HepG2 (cell line): Measurements from ENCODE around the gene PLXND1. TPM values are rescaled to one million over a fixed set of nuclear protein-coding genes. Genes with fewer than 3 reads are reported as not detected.
A peak's percentile ranks its signal among the peaks of the same experiment; 100 is the strongest.

Experiments
- ARNT ChIP-seq: fragments of 450-650 bp; IDR thresholded peaks from 2 replicates; pipeline ENCODE4 v1.6.1; 2017
- ATF1 ChIP-seq: IDR thresholded peaks from 2 replicates; pipeline ENCODE4 v1.6.1; 2016; ENCODE audit warnings: mild to moderate bottlenecking, control low read depth
- CAMTA2 ChIP-seq: sonication (generic); formaldehyde crosslinking; IDR thresholded peaks from 2 replicates; pipeline ENCODE4 v1.4.0; 2020; ENCODE audit warnings: mild to moderate bottlenecking, missing genetic modification reagents, borderline replicate concordance
- FIP1L1 ChIP-seq: fragments of 200-400 bp; formaldehyde crosslinking; IDR thresholded peaks from 2 replicates; pipeline ENCODE4 v1.6.1; 2018; ENCODE audit warnings: low read depth, mild to moderate bottlenecking, low read length, moderate library complexity, borderline replicate concordance; ENCODE audit not compliant: insufficient read depth
- FOSL2 ChIP-seq: sonication (generic); formaldehyde crosslinking; IDR thresholded peaks from 2 replicates; pipeline ENCODE4 v1.4.0; 2020; ENCODE audit warnings: missing genetic modification reagents
- GPN1 ChIP-seq: sonication (generic); formaldehyde crosslinking; IDR thresholded peaks from 2 replicates; pipeline ENCODE4 v1.5.1; 2020; ENCODE audit warnings: missing genetic modification reagents, borderline replicate concordance
- MAF1 ChIP-seq: sonication (generic); formaldehyde crosslinking; IDR thresholded peaks from 2 replicates; pipeline ENCODE4 v1.5.0; 2020; ENCODE audit warnings: missing genetic modification reagents, borderline replicate concordance
- NPAS2 ChIP-seq: sonication (generic); formaldehyde crosslinking; IDR thresholded peaks from 2 replicates; pipeline ENCODE4 v1.8.0; 2022; ENCODE audit warnings: mild to moderate bottlenecking, missing genetic modification reagents, borderline replicate concordance
- SRF ChIP-seq: IDR thresholded peaks from 2 replicates; pipeline ENCODE4 v1.6.1; 2011; ENCODE audit warnings: mild to moderate bottlenecking, low read depth, low read length, moderate library complexity
- TARDBP ChIP-seq: sonication (generic); formaldehyde crosslinking; IDR thresholded peaks from 2 replicates; pipeline ENCODE4 v1.8.0; 2022; ENCODE audit warnings: mild to moderate bottlenecking, missing genetic modification reagents
- ZBTB42 ChIP-seq: sonication (generic); formaldehyde crosslinking; IDR thresholded peaks from 2 replicates; pipeline ENCODE4 v1.5.0; 2020; ENCODE audit warnings: mild to moderate bottlenecking, missing genetic modification reagents
- ZKSCAN8 ChIP-seq: IDR thresholded peaks from 2 replicates; pipeline ENCODE4 v1.6.1; 2016; ENCODE audit warnings: borderline replicate concordance, missing genetic modification reagents, missing compliant biosample characterization
- ZNF318 ChIP-seq: sonication (generic); formaldehyde crosslinking; IDR thresholded peaks from 2 replicates; pipeline ENCODE4 v1.4.0; 2020; ENCODE audit warnings: mild to moderate bottlenecking, missing genetic modification reagents
- ZNF329 ChIP-seq: sonication (generic); formaldehyde crosslinking; IDR thresholded peaks from 2 replicates; pipeline ENCODE4 v1.9.0; 2021; ENCODE audit warnings: low read depth, mild to moderate bottlenecking, missing genetic modification reagents
- ZNF563 ChIP-seq: sonication (generic); formaldehyde crosslinking; IDR thresholded peaks from 2 replicates; pipeline ENCODE4 v1.8.0; 2022; ENCODE audit warnings: mild to moderate bottlenecking, moderate library complexity, missing genetic modification reagents
- ZSCAN30 ChIP-seq: sonication (generic); formaldehyde crosslinking; IDR thresholded peaks from 2 replicates; pipeline ENCODE4 v1.5.0; 2020; ENCODE audit warnings: mild to moderate bottlenecking, missing genetic modification reagents
- polyA plus RNA-seq, 8 experiments: library from polyadenylated mRNA; depleted of rRNA in 3 of 8; stranded (reverse) in 7 of 8; unstranded in 1 of 8; fragments of >200 nt; fragmentation: Illumina TruSeq in 4 of 8; extraction: Trizol in 4 of 8; gene quantifications; 2 replicates each; pipeline versions ENCODE4 v1.2.1 to v1.2.3, GENCODE V29; 2011 to 2016; ENCODE audit warnings: low read depth in 4 of 8, missing spikeins in 1 of 8, mixed read lengths in 1 of 8; ENCODE audit not compliant: insufficient read depth in 1 of 8
- total RNA-seq, 5 experiments: library from RNA; depleted of rRNA; stranded (reverse); fragments of >200 nt; fragmentation: Illumina TruSeq; extraction: Trizol; gene quantifications; 2 replicates each; pipeline ENCODE4 v1.2.3, GENCODE V29; 2016; ENCODE audit warnings: low read depth in 1 of 5
- TF ChIP-seq, protein P1 (sequence below): sonication (generic); formaldehyde crosslinking; IDR thresholded peaks from 2 replicates; pipeline ENCODE4 v1.5.0; 2020; ENCODE audit warnings: missing genetic modification reagents
- TF ChIP-seq, protein P2 (sequence below): sonication (generic); formaldehyde crosslinking; IDR thresholded peaks from 2 replicates; pipeline ENCODE4 v1.5.1; 2020; ENCODE audit warnings: mild to moderate bottlenecking, missing genetic modification reagents, moderate library complexity
- TF ChIP-seq, protein P3 (sequence below): sonication (generic); formaldehyde crosslinking; IDR thresholded peaks from 2 replicates; pipeline ENCODE4 v1.9.0; 2021; ENCODE audit warnings: missing genetic modification reagents, mild to moderate bottlenecking, borderline replicate concordance

Gene PLXND1
- total and polyA plus RNA-seq, 2 of the 13 experiments (the other 11 are each of a cell fraction or from before 2014, with no cell fraction given): 15.9 to 42.0 TPM

GRCh38 chr3:129593230-129593594 lies 13.3 kb downstream of the PLXND1 start (continued):
- TF ChIP-seq, protein P1, sequence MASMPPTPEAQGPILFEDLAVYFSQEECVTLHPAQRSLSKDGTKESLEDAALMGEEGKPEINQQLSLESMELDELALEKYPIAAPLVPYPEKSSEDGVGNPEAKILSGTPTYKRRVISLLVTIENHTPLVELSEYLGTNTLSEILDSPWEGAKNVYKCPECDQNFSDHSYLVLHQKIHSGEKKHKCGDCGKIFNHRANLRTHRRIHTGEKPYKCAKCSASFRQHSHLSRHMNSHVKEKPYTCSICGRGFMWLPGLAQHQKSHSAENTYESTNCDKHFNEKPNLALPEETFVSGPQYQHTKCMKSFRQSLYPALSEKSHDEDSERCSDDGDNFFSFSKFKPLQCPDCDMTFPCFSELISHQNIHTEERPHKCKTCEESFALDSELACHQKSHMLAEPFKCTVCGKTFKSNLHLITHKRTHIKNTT (CRISPR knock-in tag): no peak
- no peak for TF ChIP-seq FIP1L1
- 0 out of 2 replicates have a peak, but pooled peaks have one; percentile 43 for TF ChIP-seq ZNF318 (CRISPR knock-in tag)
- TF ChIP-seq TARDBP (CRISPR knock-in tag): no peak
- no peak for TF ChIP-seq ZSCAN30
- no peak for TF ChIP-seq ZNF563 (CRISPR knock-in tag)
- TF ChIP-seq GPN1: no peak
- TF ChIP-seq ZKSCAN8 (CRISPR knock-in tag): no peak
- no peak for TF ChIP-seq ARNT
- no peak for TF ChIP-seq FOSL2 (CRISPR knock-in tag)
- no peak for TF ChIP-seq ATF1 (CRISPR knock-in tag)
- 0 out of 2 replicates have a peak, but pooled peaks have one; percentile 6 for TF ChIP-seq ZNF329 (CRISPR knock-in tag)
- TF ChIP-seq MAF1 (CRISPR knock-in tag): no peak
- TF ChIP-seq, protein P2, sequence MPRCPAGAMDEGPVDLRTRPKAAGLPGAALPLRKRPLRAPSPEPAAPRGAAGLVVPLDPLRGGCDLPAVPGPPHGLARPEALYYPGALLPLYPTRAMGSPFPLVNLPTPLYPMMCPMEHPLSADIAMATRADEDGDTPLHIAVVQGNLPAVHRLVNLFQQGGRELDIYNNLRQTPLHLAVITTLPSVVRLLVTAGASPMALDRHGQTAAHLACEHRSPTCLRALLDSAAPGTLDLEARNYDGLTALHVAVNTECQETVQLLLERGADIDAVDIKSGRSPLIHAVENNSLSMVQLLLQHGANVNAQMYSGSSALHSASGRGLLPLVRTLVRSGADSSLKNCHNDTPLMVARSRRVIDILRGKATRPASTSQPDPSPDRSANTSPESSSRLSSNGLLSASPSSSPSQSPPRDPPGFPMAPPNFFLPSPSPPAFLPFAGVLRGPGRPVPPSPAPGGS (CRISPR knock-in tag): 0 out of 2 replicates have a peak, but pooled peaks have one; percentile 38
- no peak for TF ChIP-seq NPAS2 (CRISPR knock-in tag)
- TF ChIP-seq, protein P3, sequence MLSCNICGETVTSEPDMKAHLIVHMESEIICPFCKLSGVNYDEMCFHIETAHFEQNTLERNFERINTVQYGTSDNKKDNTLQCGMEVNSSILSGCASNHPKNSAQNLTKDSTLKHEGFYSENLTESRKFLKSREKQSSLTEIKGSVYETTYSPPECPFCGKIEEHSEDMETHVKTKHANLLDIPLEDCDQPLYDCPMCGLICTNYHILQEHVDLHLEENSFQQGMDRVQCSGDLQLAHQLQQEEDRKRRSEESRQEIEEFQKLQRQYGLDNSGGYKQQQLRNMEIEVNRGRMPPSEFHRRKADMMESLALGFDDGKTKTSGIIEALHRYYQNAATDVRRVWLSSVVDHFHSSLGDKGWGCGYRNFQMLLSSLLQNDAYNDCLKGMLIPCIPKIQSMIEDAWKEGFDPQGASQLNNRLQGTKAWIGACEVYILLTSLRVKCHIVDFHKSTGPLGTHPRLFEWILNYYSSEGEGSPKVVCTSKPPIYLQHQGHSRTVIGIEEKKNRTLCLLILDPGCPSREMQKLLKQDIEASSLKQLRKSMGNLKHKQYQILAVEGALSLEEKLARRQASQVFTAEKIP (CRISPR knock-in tag): no peak
- TF ChIP-seq ZBTB42: 0 out of 2 replicates have a peak, but pooled peaks have one; percentile 42
- no peak; the same call in 1 of the 2 replicates for TF ChIP-seq CAMTA2 (CRISPR knock-in tag)
- TF ChIP-seq SRF: no peak
